ENCODE data around the gene LMX1B.

- TF ChIP-seq CTCF (IDR thresholded peaks at IDR 0.05) (peak; percentile 63 to 86 (median 70)), POLR2A (IDR thresholded peaks at IDR 0.05) (no peak), POLR2AphosphoS5 (IDR thresholded peaks at IDR 0.05) (no peak)
Measured at GRCh38 chr9:126611592-126612325, 2.0 kb upstream of the LMX1B start.

Measured in sigmoid colon (tissue), 4 donors.